Osteocyte (in vitro differentiated cells): ENCODE results near the gene SPAG8. TPM values are rescaled to one million over a fixed set of nuclear protein-coding genes. Genes with fewer than 3 reads are reported as not detected.

Source experiments
- DNase-seq: peaks from one replicate; pipeline ENCODE4 v3.0.0; 2021; ENCODE audit warnings: mixed read lengths; ENCODE audit not compliant: unreplicated experiment; ENCODE audit errors: extremely low spot score
- H3K27ac Mint-ChIP-seq: one replicate; pipeline ENCODE4 v1.8.0; 2021; ENCODE audit warnings: mild to moderate bottlenecking, mixed read lengths; ENCODE audit not compliant: unreplicated experiment
- H3K27me3 Mint-ChIP-seq: one replicate; pipeline ENCODE4 v1.8.0; 2021; ENCODE audit warnings: mixed read lengths; ENCODE audit not compliant: unreplicated experiment
- H3K36me3 Mint-ChIP-seq: one replicate; pipeline ENCODE4 v1.8.0; 2021; ENCODE audit warnings: mixed read lengths; ENCODE audit not compliant: unreplicated experiment
- H3K4me1 Mint-ChIP-seq: one replicate; pipeline ENCODE4 v1.8.0; 2021; ENCODE audit warnings: mixed read lengths; ENCODE audit not compliant: unreplicated experiment
- H3K4me3 Mint-ChIP-seq: one replicate; pipeline ENCODE4 v1.8.0; 2021; ENCODE audit warnings: mild to moderate bottlenecking, moderate library complexity, mixed read lengths; ENCODE audit not compliant: unreplicated experiment
- H3K9me3 Mint-ChIP-seq: one replicate; pipeline ENCODE4 v1.8.0; 2021; ENCODE audit warnings: mixed read lengths; ENCODE audit not compliant: unreplicated experiment
- total RNA-seq: library from RNA; stranded (reverse); gene quantifications from 2 replicates; pipeline ENCODE4 v1.2.1, GENCODE V29; 2021
- TF ChIP-seq, protein P1 (sequence below): fragments of 200-600 bp; sonication (generic); IDR thresholded peaks from 2 replicates; pipeline ENCODE4 v1.5.0; 2021; ENCODE audit warnings: antibody characterized with exemption, mild to moderate bottlenecking, moderate library complexity

SPAG8 gene
- total RNA-seq, 1 donor from 2014 or later: 2.4 TPM

DNA sequence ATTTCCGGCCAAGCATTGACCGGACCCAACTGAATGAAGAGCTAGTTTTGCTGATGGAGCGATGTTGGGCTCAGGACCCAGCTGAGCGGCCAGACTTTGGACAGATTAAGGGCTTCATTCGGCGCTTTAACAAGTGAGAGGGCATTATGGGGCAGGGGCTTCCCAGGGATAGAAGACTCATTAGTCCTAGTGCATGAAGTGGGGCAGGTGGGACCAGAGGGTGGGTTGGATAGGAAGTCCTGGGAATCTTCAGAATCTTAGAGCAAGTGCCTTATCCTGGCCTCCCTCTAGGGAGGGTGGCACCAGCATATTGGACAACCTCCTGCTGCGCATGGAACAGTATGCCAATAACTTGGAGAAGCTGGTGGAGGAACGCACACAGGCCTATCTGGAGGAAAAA is 6.0 kb downstream of the SPAG8 start:
- no peaks in the 10 kb centered on the region for H3K27me3 Mint-ChIP-seq
- peaks cover under 1% of the 10 kb centered on the region for H3K4me1 Mint-ChIP-seq
- no peak for DNase-seq
- H3K36me3 Mint-ChIP-seq: peaks cover 26% of the 10 kb centered on the region
- H3K9me3 Mint-ChIP-seq: no peaks in the 10 kb centered on the region
- TF ChIP-seq, protein P1, sequence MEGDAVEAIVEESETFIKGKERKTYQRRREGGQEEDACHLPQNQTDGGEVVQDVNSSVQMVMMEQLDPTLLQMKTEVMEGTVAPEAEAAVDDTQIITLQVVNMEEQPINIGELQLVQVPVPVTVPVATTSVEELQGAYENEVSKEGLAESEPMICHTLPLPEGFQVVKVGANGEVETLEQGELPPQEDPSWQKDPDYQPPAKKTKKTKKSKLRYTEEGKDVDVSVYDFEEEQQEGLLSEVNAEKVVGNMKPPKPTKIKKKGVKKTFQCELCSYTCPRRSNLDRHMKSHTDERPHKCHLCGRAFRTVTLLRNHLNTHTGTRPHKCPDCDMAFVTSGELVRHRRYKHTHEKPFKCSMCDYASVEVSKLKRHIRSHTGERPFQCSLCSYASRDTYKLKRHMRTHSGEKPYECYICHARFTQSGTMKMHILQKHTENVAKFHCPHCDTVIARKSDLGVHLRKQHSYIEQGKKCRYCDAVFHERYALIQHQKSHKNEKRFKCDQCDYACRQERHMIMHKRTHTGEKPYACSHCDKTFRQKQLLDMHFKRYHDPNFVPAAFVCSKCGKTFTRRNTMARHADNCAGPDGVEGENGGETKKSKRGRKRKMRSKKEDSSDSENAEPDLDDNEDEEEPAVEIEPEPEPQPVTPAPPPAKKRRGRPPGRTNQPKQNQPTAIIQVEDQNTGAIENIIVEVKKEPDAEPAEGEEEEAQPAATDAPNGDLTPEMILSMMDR: no peak
- H3K27ac Mint-ChIP-seq: no peak overlapping the region
- no peak overlapping the region for H3K4me3 Mint-ChIP-seq

DNA sequence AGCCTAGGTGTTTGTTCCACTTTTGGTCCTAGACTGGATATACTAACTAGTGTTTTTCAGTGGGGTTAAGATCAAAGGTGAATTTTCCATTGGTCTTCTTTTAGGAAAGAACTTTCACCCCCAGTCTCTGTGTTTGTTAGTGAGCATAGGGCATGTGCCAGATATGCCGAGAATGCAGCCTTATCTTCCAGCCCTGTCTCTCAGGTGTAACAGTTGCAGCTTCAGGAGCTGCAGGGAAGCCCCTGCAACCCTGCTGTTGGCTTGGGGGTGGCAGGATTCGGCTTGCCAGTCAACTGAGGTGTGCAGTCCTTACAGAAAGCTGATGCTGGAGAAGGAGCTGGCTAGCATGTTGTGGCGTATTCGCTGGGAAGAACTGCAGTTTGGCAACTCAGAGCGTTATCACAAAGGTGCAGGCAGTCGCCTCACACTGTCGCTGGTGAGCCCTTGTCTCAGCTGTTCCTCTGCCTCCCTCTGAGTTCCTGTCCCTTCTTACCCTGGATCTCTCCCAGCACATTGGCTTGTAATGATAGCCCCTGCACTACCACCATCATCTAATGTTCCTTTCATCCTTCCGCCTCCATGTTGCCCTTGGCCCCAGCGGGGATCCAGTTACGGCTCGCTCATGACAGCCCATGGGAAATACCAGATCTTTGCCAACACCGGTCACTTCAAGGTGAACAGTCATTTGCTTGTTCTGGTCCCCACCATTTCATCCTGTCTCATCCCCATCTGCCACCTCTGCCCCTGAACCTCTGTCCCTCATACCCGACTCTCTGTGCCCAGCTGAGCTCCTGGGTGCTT is 10.5 kb downstream of the SPAG8 start:
- Mint-ChIP-seq H3K27me3 (no peaks in the 10 kb centered on the region), H3K36me3 (peaks cover 21% of the 10 kb centered on the region), H3K4me3 (no peak overlapping the region), H3K4me1 (peaks cover 6% of the 10 kb centered on the region), H3K9me3 (no peaks in the 10 kb centered on the region), H3K27ac (no peak overlapping the region)
- DNase-seq: no peak
- TF ChIP-seq, protein P1: no peak

DNA sequence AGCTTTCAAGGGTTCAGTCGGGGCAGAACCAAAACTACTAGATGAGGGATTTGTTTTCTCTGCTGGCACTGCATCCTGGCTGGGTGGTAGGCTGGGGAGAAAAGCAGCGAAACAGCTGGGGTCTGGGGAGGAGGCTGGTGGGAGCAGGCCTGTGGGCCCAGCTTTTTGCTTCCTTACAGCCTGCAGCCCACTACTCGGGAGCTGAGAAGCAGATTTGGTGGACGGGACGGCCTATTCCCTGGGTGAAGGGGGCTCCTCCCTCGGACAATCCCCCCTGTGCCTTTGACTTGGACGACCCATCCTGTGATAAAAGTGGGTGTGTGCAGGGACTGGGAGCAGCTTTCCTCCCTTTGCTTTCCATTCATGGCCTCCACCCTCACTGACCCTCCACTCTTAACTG is 11.5 kb downstream of the SPAG8 start:
- no peak for DNase-seq
- TF ChIP-seq, protein P1: no peak
- Mint-ChIP-seq H3K27ac (no peak overlapping the region), H3K27me3 (no peaks in the 10 kb centered on the region), H3K36me3 (peaks cover 20% of the 10 kb centered on the region), H3K9me3 (no peaks in the 10 kb centered on the region), H3K4me1 (peaks cover 6% of the 10 kb centered on the region), H3K4me3 (no peak overlapping the region)

DNA sequence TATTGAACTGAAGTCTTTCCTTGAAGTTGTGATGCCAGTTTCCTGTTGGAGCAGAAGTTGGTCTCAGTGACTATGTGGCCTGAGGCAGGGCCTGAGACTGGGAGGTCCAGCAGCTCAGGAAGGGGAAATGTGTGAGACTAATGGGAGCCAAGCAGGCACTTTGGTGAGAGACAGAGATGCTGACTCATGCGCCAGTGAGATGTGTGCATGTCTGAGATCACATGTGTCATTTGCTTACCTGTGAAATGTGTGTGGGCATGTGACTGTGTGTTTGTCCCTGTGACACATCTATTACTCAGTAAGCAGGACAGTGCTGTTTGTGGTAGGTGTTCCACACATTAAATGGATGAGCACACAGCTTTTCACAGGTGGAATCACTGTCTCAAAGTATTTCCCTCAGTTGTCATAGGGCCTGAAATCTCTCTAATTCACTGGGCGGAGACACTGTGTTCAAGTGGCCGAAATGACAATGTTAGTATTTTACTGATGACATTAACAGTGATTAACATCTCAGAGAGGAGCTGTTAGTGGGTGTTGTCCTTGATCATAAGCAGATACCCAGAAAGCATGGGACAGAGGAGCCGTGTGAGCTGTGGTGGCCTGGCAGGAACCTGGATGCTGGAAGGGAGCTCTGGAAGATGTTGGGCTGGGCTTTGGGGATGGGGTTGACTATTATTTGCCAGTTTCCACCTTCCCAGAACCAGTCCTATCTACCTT is 13.2 kb downstream of the SPAG8 start:
- H3K9me3 Mint-ChIP-seq: no peaks in the 10 kb centered on the region
- H3K27ac Mint-ChIP-seq: peak overlapping the region; percentile 23
- TF ChIP-seq, protein P1: no peak
- H3K36me3 Mint-ChIP-seq: peaks cover 17% of the 10 kb centered on the region
- peaks cover 21% of the 10 kb centered on the region for H3K4me1 Mint-ChIP-seq
- DNase-seq: no peak
- no peaks in the 10 kb centered on the region for H3K27me3 Mint-ChIP-seq
- no peak overlapping the region for H3K4me3 Mint-ChIP-seq
